Skeletal muscle tissue (tissue), 5 donors: ENCODE results near the gene SMTNL1. TPM values are rescaled to one million over a fixed set of nuclear protein-coding genes. Genes with fewer than 3 reads are reported as not detected.

ENCODE experiments used
- H3K27ac ChIP-seq: one replicate; pipeline ENCODE4 v1.7.0; 2013; ENCODE audit warnings: mild to moderate bottlenecking, low read depth, low read length, inconsistent platforms
- H3K27me3 ChIP-seq, 3 donors: one replicate each; pipeline ENCODE4 v1.7.0; 2013; ENCODE audit warnings: low read length in 3 of 3; ENCODE audit not compliant: control insufficient read depth in 3 of 3, insufficient read depth in 3 of 3
- H3K36me3 ChIP-seq, 3 donors: one replicate each; pipeline ENCODE4 v1.7.0; 2013; ENCODE audit warnings: low read length in 3 of 3; ENCODE audit not compliant: control insufficient read depth in 3 of 3, insufficient read depth in 3 of 3
- H3K4me1 ChIP-seq, 3 donors: one replicate each; pipeline ENCODE4 v1.7.0; 2013; ENCODE audit warnings: low read length in 3 of 3, mild to moderate bottlenecking in 3 of 3; ENCODE audit not compliant: control insufficient read depth in 3 of 3, insufficient read depth in 3 of 3
- H3K4me3 ChIP-seq, 3 donors: one replicate each; pipeline ENCODE4 v1.7.0; 2013; ENCODE audit warnings: low read length in 3 of 3
- H3K9ac ChIP-seq, 3 donors: one replicate each; pipeline ENCODE4 v1.7.0; 2013; ENCODE audit warnings: low read length in 3 of 3, mild to moderate bottlenecking in 3 of 3, moderate library complexity in 2 of 3, low read depth in 1 of 3
- H3K9me3 ChIP-seq, 3 donors: one replicate each; pipeline ENCODE4 v1.7.0; 2013; ENCODE audit warnings: low read length in 3 of 3; ENCODE audit not compliant: control insufficient read depth in 3 of 3
- small RNA-seq: library from RNA; depleted of rRNA; stranded (forward); fragments of <200 nt; gene quantifications from one replicate; pipeline ENCODE3, GENCODE V24; 2014
- total RNA-seq: library from RNA; depleted of rRNA; stranded (reverse); fragments of >200 nt; gene quantifications from one replicate; pipeline ENCODE4 v1.2.3, GENCODE V29; 2014
- donor health status: Osteomylitis.

The SMTNL1 gene
- total RNA-seq, 1 donor from 2014 or later: 69.9 TPM

DNA sequence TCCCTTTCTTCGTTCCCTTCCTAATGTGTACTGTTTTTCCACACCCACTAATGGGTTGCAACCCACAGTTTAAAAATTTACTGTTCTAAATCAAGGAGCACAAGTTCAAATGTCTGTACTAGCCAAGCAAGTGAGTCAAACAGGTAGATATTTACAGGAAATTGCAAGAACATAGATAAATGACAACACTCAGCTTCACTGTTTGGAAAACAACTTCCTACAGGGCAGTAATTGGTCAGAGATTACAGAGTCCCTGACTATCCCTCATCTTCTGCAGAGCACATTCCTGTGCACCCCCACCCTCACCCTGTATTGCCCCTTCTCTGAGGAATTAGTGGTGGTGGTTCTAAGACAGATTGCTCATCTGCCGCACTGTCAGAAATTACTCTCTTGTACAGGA is 62.0 kb downstream of the SMTNL1 start:
- Histone ChIP-seq H3K36me3 (peaks cover 0 to 4% (median 0%) of the 10 kb centered on the region in 3 donors), H3K27ac (no peak overlapping the region), H3K27me3 (peaks cover 0 to 10% (median 4%) of the 10 kb centered on the region in 3 donors), H3K9me3 (no peaks in the 10 kb centered on the region), H3K4me3 (peak overlapping the region in 2 of 3 donors; percentile 53 to 73), H3K9ac (no peak overlapping the region), H3K4me1 (peaks cover 0 to 9% (median 0%) of the 10 kb centered on the region in 3 donors)

Small RNAs within 50 kb of the gene (small RNA-seq; reads per million reads assigned to genes)
- gene RN7SL605P: not detected

Other genes starting within 250 kb of the SMTNL1 start
- 65.2 TPM for gene TNKS1BP1, start 212.6 kb upstream of the SMTNL1 start, total RNA-seq
- gene SSRP1, start 201.7 kb upstream of the SMTNL1 start, total RNA-seq: 38.6 TPM
- 1.6 TPM for gene P2RX3, start 199.2 kb upstream of the SMTNL1 start, total RNA-seq
- 2.6 TPM for gene PRG3, start 156.4 kb upstream of the SMTNL1 start, total RNA-seq
- 1.0 TPM for gene PRG2, start 146.9 kb upstream of the SMTNL1 start, total RNA-seq
- gene SLC43A3, start 110.5 kb upstream of the SMTNL1 start, total RNA-seq: 15.1 TPM
- not detected for gene RTN4RL2, start 77.1 kb upstream of the SMTNL1 start, total RNA-seq
- gene SLC43A1, start 21.9 kb upstream of the SMTNL1 start, total RNA-seq: 18.3 TPM
- 64.2 TPM for gene TIMM10, start 6.8 kb upstream of the SMTNL1 start, total RNA-seq
- gene UBE2L6, start 30.1 kb downstream of the SMTNL1 start, total RNA-seq: 15.7 TPM
- gene SERPING1, start 60.1 kb downstream of the SMTNL1 start, total RNA-seq: 15.1 TPM
- gene YPEL4, start 112.3 kb downstream of the SMTNL1 start, total RNA-seq: 0.52 TPM
- gene CLP1, start 120.2 kb downstream of the SMTNL1 start, total RNA-seq: 20.4 TPM
- gene ZDHHC5, start 130.5 kb downstream of the SMTNL1 start, total RNA-seq: 19.3 TPM
- 11.0 TPM for gene MED19, start 174.6 kb downstream of the SMTNL1 start, total RNA-seq
- gene TMX2, start 175.0 kb downstream of the SMTNL1 start, total RNA-seq: 30.3 TPM
- gene SELENOH, start 203.9 kb downstream of the SMTNL1 start, total RNA-seq: 61.1 TPM
- not detected for gene BTBD18, start 214.2 kb downstream of the SMTNL1 start, total RNA-seq
- 121 TPM for gene CTNND1, start 224.2 kb downstream of the SMTNL1 start, total RNA-seq